GM19193 (cell line): ENCODE data around the gene RBBP8NL.

Source experiments
- POLR2A ChIP-seq: IDR thresholded peaks from 4 replicates; pipeline ENCODE4 v1.6.1; 2011; ENCODE audit not compliant: insufficient read depth, insufficient read length; ENCODE audit errors: extremely low read depth

The RBBP8NL gene

DNA sequence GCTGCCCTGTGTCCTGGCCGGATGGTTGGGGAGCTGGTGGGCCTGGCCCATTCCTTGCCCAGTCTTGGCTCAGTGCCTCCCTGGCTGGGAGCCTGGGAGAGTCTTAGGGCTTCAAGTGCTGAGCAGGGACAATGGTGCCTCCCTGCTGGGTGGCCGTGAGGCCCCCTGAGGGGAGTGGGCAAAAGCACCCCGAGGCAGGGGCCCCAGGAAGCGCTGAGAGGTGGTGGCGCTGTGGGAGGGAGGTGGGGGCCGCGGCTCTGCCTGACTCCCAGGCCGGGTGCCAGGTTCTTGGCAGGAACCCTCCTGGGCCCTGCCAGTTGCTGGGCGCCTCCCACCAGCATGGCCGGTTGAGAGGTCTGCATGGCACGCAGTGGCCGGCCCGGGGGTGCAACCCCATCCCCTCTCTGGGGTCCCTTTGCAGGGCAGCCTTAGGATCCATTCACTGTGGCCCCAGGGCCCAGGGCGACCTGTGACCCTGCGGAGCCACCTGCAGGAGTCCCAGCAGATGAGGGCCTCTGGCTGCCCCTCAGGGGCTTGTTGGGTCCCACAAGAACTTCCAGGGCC lies 49.6 kb downstream of the RBBP8NL start:
- TF ChIP-seq POLR2A: no peak

DNA sequence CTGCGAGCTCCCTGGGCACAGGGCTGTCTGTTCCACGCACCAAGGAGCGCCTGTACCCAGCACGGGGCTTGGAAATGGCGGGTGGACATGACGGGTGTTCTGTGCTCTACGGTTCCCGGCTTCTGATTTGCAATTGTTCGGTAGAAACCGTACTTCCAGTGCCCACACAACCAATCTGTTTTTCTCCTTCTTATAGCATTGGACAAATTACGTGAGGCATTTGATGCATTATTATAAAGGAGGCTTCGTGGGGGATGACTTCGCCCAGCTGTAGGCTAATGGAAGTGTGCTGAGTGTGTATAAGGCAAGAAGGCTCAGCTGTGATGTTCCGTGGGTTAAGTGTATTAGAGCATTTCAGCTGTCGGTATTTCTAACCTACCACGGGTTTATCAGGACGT lies 50.3 kb downstream of the RBBP8NL start:
- TF ChIP-seq POLR2A: no peak

DNA sequence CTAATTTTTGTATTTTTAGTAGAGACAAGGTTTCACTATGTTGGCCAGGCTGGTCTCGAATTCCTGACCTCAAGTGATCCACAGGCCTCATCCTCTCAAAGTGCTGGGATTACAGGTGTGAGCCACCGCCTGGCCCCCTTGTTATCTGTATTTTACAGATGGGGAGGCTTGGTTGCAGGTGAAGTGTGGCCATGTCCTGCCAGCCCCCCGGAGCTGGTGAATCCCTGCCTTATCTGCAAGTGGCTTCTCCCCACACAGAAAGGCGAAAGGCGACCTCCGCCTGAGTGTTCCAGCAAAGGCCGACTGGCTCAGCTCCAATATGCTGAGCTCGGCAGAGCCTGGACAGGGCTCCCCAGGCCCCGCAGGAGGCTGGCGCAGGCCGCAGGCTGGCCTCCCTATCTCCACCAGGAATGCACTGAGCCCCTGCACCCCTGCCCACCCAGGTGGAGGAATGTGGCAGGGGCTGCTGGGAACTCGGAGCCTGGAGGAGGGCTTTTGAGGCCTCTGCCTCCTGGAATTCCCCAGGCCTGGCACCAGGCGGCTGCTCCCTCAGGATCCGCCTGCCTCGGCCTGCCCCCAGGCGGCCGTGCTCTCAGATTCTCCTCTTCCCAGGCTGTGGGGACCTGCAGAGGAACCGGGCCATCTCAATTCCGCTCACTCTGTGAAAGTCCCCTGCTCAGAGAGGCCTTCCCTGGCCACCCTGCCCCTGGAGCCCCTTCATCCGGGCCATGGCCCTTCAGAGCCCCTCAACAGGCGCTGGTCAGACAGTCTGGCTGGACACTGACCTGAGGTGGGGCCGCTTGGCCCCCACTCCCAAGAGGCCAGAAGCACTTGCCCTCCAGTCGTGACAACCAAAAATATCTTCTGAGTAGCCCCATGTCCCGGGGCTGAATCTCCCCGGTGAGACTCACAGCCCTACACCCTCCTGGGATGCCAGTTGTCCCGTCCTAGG lies 51.0 kb downstream of the RBBP8NL start:
- no peak for TF ChIP-seq POLR2A

DNA sequence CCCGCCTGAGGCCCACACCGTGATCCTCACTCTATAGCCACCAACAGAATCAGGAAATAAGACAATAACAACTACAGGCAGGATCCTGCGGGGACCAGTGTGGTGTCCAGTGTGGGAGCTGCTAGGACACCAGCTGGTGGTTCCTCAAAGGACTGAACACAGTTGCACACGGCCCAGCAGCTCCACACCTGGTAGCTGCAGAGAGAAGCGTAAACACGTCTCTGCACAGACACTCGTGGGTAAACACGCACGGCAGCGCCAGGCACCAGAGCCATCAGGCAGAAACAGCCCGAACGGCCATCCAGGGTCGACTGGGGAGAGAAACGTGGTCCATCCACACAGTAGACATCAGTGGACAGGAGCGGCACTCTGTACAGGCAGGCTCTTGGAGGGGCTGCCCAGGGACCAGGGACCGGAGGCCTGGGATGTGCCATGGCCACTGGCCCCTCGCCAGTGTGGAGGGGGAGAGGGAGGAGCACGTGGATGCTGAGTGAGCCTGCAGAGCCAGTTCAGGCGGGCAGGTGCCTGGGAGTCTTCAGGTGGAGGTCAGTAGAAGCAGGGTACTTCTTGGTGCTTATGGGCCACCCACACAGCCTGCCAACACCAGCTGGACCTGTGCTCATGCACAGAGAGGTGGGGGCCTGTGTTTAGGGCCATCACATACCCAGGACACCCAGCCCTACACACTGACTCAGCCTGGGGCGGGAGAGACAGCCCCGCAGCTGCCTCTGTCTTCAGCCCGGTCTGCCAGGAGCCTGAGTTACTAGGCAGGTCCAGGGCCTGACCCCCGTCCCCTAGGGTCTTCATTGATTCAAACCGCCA lies 52.8 kb downstream of the RBBP8NL start:
- TF ChIP-seq POLR2A: no peak

DNA sequence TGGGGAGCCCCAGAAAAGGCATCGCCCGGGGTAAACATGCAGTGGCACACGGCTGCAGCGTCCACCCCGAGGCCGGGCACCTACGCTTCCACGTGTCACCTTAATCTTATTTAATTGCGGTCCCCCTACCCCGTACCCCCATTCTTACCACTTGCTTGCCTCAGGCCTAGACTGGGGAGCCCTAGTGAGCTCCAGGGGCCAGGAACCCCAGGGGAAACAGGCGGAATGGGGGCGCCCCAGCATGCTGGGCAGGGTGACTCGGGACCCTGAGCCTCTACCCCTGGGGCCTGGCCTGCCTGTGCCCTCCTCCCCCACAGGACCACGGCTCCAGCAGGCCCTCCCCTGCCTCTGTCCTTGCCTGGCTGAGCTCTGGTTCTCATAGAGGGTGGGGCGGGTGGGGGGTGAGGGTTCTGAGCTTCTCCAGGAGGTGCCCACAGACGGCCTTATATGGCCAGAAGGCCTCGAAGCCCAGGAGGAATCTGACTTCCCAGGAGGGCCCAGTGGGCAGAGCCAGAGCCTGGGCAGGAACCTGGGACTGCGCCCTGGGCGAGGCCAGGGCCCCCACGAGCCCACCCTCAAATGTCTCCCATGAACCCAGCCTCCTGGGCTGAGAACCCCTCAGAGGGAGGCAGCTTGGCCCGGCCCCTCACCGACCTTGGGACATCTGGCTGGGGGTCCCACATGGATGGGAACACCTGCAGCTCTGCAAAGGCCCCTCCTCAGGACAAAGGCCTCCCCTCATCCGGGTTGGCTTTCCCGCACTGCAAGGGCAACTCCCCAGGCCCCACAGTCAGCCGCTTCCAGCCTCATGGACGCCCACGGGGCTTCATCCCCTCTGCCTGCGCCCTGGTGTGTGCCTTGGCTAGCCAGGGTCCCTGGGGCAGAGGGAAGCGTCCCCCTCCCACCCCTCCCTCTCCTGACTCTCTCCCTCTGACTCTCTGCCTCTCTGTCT lies 55.0 kb downstream of the RBBP8NL start:
- no peak for TF ChIP-seq POLR2A

DNA sequence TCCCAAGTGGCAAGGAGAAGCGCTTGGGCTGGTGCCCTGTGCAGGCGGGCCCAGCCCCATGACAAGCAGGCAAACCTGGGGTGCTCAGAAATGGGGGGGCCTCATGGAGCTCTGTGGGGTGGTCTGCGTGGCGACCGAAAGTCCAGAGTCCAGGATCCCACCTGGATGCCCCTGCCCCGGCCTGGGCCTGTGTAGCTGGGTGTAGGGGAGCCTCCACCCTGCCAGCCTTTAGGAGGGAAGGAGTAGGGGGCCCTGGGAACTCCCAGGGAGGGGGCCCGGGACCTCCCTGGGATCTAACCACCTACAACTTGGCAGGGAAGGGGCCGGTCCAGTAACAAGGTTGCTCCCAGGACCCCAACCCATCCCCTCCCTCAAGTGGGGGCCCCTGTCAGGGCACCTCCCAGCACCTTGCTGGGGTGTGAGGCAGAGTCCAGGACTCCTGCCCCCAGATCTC lies 55.7 kb downstream of the RBBP8NL start:
- no peak for TF ChIP-seq POLR2A

DNA sequence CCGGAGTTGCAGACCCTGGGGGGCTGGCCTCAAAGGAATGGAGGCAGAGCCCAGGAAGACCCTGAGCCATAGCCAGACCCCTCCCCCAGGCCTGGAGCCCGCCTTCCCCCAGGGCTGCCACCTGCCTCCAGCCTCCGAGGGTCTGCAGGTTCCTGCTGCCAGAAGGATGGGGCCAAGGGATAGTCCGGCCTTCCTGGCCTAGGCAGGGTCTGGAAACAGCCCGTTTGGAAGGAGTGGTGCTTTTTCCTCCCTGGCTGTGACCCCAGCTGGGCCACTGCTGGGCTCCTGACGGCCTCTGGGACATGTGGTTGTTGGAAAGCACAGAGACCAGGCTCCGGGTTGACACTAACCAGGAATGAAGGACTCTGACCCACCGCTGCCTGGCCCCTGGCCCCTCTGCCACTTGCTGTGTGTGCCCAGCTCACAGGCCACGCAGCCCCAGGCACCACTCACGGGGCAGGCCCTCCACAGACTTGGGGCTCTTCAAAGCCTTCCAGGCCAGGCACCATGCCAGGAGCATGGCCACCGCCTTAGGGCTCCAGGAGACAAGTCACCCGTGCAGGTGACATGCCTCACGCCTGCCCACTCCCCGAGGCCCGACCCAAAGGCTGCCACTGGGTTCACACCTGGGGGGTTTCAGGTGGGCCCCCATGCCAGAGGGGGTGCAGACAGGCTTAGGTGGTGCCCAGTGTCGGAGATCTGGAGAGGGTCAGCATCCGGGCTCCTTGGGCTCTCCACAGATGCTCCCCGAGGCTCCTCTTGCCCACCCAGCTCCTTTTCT lies 56.3 kb downstream of the RBBP8NL start:
- TF ChIP-seq POLR2A: no peak

DNA sequence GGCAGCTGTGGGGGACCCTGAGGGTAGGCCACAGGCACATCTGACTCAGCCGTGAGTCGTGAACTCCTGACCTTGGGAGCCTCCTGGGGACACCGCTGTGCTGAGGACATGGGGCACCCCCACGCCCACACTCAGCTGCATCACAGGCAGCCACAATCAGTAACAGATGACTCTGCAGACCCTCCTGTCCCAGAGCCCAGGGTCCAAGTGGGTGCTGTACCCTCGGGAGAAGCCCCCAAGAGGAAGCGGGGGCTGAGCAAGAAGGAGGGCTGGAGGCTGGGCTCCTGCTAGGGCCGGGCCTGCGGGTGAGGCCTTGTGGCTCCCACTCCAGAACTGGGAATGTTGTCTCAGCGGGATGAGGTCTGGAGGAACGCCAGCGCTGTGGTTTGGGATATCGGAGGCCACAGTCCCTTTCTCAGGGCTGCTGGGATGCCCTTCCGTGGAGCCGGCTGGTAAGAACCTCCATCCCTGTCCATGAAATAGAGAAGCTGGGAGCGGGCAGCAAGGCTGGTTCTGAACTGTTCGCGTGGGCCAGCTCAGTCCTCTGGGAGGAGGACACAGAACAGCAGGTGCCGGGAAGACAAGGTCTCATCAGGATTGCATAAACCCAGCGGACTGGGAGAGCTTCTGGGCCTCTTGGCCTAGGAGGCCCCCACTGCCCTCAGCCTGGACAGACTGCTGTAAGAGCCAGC lies 57.1 kb downstream of the RBBP8NL start:
- TF ChIP-seq POLR2A: no peak

DNA sequence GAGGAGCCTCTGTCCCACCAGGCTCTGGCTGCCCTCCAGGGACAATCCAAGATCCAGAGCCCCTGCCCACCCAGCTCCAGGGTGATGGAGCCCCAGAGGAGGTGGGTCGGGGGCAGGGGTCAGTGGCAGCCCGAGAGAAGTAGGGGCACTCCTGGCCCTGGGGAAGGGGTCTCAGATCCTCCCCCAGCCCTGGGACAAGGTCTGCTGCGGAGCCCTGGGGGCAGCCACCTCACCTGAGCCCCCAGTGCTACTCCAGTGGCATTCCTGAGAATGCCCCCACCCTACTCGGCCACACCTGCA lies 57.6 kb downstream of the RBBP8NL start:
- no peak for TF ChIP-seq POLR2A

DNA sequence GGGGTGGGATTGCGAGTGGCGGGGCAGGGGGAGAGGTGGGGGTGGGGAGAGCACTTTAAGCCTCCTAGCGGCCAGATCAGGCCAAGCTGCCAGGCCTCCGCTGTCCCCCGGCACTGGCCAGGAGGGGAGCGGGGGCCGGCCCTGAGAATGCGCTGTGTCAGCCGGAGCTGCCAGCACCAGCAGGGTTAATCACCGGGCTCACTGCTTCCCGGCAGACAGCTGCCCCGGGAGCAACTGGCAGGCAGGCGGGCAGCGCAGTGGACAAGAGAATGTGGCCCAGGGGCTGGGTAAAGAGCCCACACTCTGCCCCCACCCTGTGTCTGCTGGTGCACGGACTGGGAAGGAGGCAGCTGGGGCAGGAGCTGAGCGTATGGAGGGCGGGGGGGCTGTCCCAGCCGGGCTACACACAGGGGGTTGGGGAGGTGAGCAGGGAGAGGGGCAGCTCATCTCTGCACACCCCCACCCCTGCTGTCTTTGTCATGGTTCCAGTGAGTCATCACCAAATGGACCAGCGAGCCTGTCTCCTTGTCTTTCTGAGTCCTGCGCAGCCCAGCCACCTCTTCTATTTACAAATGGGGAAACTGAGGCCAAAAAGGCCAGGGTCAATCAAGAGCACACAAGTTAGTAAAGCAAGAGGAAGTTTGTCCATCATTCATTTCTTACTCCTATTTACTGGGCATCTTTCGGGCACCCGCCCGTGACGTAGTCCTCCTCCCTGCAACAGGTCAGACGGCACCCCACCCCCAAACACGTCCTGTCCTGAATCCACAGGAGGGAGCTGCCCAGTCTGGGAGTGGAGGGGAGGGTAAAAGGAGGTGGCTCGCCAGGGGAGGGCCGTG lies 58.1 kb downstream of the RBBP8NL start:
- TF ChIP-seq POLR2A: no peak

DNA sequence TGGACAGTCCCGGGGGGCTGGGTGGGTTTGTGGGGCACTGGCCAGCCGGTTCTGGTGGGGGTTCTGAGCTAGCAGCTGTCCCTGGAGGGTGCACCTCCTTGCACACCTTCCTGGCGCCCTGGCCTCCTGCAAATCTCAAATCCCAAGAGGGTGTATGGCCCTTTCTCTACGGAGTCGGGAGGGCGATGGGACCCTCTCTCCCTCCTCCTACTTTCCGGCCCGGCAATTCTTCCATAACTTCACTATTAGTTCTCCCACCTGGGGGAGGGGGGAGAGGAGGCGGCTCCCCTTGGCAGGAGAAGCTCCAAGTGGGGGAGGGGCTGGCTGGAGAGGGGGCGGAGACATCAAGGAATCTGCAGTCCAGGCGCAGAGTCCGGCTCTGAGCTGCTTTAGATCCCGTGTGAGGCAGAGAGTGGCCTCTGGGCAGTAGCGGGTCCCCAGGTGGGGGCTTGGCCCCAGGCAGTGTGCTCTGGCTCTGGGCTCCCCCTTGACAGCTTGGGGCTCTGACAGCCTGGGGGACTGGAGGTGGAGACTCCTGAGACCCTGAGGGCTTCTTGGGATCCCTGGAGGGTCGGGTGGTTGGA lies 58.9 kb downstream of the RBBP8NL start:
- no peak for TF ChIP-seq POLR2A

DNA sequence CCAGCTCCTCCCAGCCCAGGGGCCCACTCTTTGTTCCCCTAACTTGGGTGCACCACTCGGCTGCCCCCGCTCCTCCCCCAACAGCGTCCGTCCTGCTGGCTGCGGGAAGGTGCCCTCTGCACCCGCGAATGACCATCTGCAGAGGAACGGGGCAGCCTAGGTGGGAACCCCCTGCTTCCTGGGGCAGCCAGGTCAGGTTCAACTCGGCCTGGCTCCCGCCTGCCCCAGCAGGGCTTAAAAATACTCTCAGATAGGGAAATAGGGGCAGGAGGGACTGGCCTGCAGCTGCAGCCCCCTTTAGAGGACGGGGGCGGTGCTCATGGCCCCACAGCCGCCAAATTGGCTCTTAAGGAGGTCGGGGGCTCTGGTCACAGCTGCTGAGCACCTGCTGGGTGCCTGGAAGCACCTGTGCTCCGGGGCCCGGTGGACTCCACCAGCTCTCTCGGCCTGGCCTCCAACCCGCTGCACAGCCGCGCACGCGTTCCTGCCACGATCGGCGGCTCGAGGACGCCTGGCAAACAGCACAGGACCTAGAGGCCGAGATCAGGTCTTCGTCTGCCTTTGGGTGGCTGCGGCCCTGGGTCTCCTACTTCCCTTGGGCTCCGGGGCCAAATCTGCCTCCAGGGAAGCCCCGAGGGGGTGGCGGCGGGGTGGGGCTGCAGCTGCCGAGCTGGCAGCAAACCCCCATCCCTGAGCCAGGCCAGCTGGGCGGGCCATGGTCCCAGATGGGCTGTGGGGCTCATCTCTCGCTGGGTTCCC lies 59.5 kb downstream of the RBBP8NL start:
- no peak for TF ChIP-seq POLR2A

DNA sequence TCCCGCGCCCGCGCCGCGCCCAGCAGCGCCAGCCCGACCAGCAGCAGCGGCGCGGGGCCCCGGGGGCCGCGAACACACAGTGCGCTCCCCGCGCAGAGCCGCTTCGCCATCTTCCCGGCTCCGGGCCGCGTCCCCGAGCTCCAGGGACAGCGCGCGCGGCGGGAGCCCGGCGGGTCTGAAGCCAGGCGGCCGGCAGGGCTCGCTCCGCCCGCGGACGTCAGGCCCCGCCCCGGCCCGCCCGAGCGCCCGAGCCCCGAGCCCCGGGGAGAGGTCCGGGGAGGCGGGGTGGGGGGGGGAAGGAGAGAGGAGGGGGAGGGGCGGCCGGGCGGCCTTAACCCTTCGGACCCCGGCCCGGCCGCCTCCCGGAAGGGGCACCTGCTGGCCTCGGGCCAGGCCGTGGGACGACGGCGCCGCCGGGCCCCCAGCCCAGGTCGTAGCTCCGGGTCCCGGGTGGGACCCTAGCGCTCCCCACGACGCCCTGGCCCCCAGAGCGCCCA lies 60.2 kb downstream of the RBBP8NL start, which contains the start of gene LAMA5:
LAMA5 (minus strand) TSS at position 177 of the 497 bp plus-strand sequence; CDS start at position 110, 67 bp downstream.
- no peak for TF ChIP-seq POLR2A
